GM23338 (cell line): ENCODE results near the gene SLC25A10. TPM values are rescaled to one million over a fixed set of nuclear protein-coding genes. Genes with fewer than 3 reads are reported as not detected.

Experiments
- ATAC-seq: fragments of 200-7000 bp; cut with Tn5 transposase; 3 replicates; pipeline ENCODE4 v1.9.1; 2020
- DNase-seq: peaks from one replicate; pipeline ENCODE4 v3.0.0-alpha.2; 2015; ENCODE audit warnings: low spot score
- H2AFZ ChIP-seq: fragments of 200-600 bp; sonication (generic); 2 replicates; pipeline ENCODE4 v1.8.0; 2016; ENCODE audit warnings: antibody characterized with exemption, mild to moderate bottlenecking, moderate library complexity
- H3F3A ChIP-seq: fragments of 200-600 bp; sonication (generic); replicated peaks from 2 replicates; pipeline ENCODE4 v1.8.0; 2017; ENCODE audit warnings: antibody characterized with exemption, mixed run types, low read depth
- H3K27ac ChIP-seq: fragments of 200-600 bp; sonication (generic); 2 replicates; pipeline ENCODE4 v1.6.1; 2016; ENCODE audit warnings: low read depth
- H3K27me3 ChIP-seq: fragments of 200-600 bp; sonication (generic); 2 replicates; pipeline ENCODE4 v1.8.0; 2016; ENCODE audit warnings: mild to moderate bottlenecking, mixed run types, moderate library complexity; ENCODE audit not compliant: insufficient read depth
- H3K36me3 ChIP-seq: fragments of 200-600 bp; sonication (generic); 2 replicates; pipeline ENCODE4 v1.8.0; 2016; ENCODE audit warnings: mild to moderate bottlenecking; ENCODE audit not compliant: insufficient read depth
- H3K4me1 ChIP-seq: fragments of 200-600 bp; sonication (generic); 2 replicates; pipeline ENCODE4 v1.8.0; 2016; ENCODE audit warnings: mild to moderate bottlenecking, moderate library complexity; ENCODE audit not compliant: insufficient read depth
- H3K4me2 ChIP-seq: fragments of 200-600 bp; sonication (generic); 2 replicates; pipeline ENCODE4 v1.7.1; 2017; ENCODE audit warnings: mixed run types
- H3K4me3 ChIP-seq: fragments of 200-600 bp; sonication (generic); 2 replicates; pipeline ENCODE4 v1.6.1; 2016; ENCODE audit warnings: mixed run types
- H3K79me2 ChIP-seq: fragments of 200-600 bp; sonication (generic); replicated peaks from 2 replicates; pipeline ENCODE4 v1.8.0; 2017; ENCODE audit warnings: mild to moderate bottlenecking; ENCODE audit not compliant: insufficient read depth
- H3K9me2 ChIP-seq: fragments of 200-600 bp; sonication (generic); 2 replicates; pipeline ENCODE4 v1.8.0; 2017; ENCODE audit not compliant: insufficient read depth
- H4K20me1 ChIP-seq: fragments of 200-600 bp; sonication (generic); replicated peaks from 2 replicates; pipeline ENCODE4 v1.8.0; 2017; ENCODE audit warnings: mild to moderate bottlenecking; ENCODE audit not compliant: insufficient read depth
- H3K27ac Mint-ChIP-seq: 2 replicates; pipeline ENCODE4 v1.8.0; 2020; ENCODE audit warnings: inconsistent platforms, mild to moderate bottlenecking, moderate library complexity, mixed read lengths
- H3K27me3 Mint-ChIP-seq: 3 replicates; pipeline ENCODE4 v1.8.0; 2022; ENCODE audit warnings: low read depth, mild to moderate bottlenecking, moderate library complexity, mixed read lengths, inconsistent platforms; ENCODE audit not compliant: insufficient read depth, poor library complexity
- H3K36me3 Mint-ChIP-seq: 3 replicates; pipeline ENCODE4 v1.8.0; 2021; ENCODE audit warnings: low read depth, mild to moderate bottlenecking, inconsistent platforms, moderate library complexity, mixed read lengths
- H3K4me1 Mint-ChIP-seq: 3 replicates; pipeline ENCODE4 v1.8.0; 2020; ENCODE audit warnings: mild to moderate bottlenecking, inconsistent platforms, mixed read lengths
- H3K4me3 Mint-ChIP-seq: 3 replicates; pipeline ENCODE4 v1.8.0; 2021; ENCODE audit warnings: moderate library complexity, mild to moderate bottlenecking, inconsistent platforms, mixed read lengths
- H3K9me3 Mint-ChIP-seq: 3 replicates; pipeline ENCODE4 v1.8.0; 2020; ENCODE audit warnings: moderate library complexity, mild to moderate bottlenecking, inconsistent platforms, mixed read lengths
- CREB1 ChIP-seq: fragments of 250-450 bp; sonication (Bioruptor Pico); IDR thresholded peaks from 2 replicates; pipeline ENCODE4 v1.5.0; 2020; ENCODE audit warnings: low read depth, mild to moderate bottlenecking, moderate library complexity
- CTCF ChIP-seq, 2 experiments: fragments of 200-600 bp in 1 of 2; sonication (generic) in 1 of 2; conservative IDR thresholded peaks; 2 replicates each; pipeline versions ENCODE4 v1.5.1 to v1.6.1; 2016 to 2017; ENCODE audit warnings: antibody characterized with exemption in 2 of 2, low read depth in 2 of 2, mild to moderate bottlenecking in 2 of 2, moderate library complexity in 1 of 2
- ETS1 ChIP-seq: IDR thresholded peaks from 2 replicates; pipeline ENCODE4 v1.6.1; 2016; ENCODE audit warnings: antibody characterized with exemption
- EZH2 ChIP-seq: fragments of 200-600 bp; sonication (generic); IDR thresholded peaks from one replicate; pipeline ENCODE4 v1.8.0; 2017; ENCODE audit warnings: antibody characterized with exemption, mild to moderate bottlenecking, low read depth; ENCODE audit not compliant: unreplicated experiment
- EZH2phosphoT487 ChIP-seq: fragments of 200-600 bp; sonication (generic); IDR thresholded peaks from one replicate; pipeline ENCODE4 v1.8.1; 2018; ENCODE audit warnings: antibody characterized with exemption; ENCODE audit not compliant: unreplicated experiment
- JUNB ChIP-seq: IDR thresholded peaks from one replicate; pipeline ENCODE4 v1.6.1; 2016; ENCODE audit warnings: antibody characterized with exemption; ENCODE audit not compliant: unreplicated experiment
- NANOG ChIP-seq: IDR thresholded peaks from 2 replicates; pipeline ENCODE4 v1.6.1; 2016; ENCODE audit warnings: antibody characterized with exemption, borderline replicate concordance
- POLR2AphosphoS5 ChIP-seq: IDR thresholded peaks from 2 replicates; pipeline ENCODE4 v1.6.1; 2016; ENCODE audit warnings: antibody characterized with exemption, low read depth
- REST ChIP-seq: IDR thresholded peaks from one replicate; pipeline ENCODE4 v1.6.1; 2018; ENCODE audit warnings: antibody characterized with exemption; ENCODE audit not compliant: unreplicated experiment
- STAT1 ChIP-seq: IDR thresholded peaks from one replicate; pipeline ENCODE4 v1.6.1; 2016; ENCODE audit warnings: antibody characterized with exemption; ENCODE audit not compliant: unreplicated experiment
- ZNF114 ChIP-seq: fragments of 250-450 bp; sonication (Bioruptor Pico); IDR thresholded peaks from 2 replicates; pipeline ENCODE4 v1.5.0; 2020; ENCODE audit warnings: mild to moderate bottlenecking, moderate library complexity
- ZNF331 ChIP-seq: fragments of 250-450 bp; sonication (Bioruptor Pico); IDR thresholded peaks from 2 replicates; pipeline ENCODE4 v1.5.0; 2020; ENCODE audit warnings: low read depth, mild to moderate bottlenecking, moderate library complexity
- polyA plus RNA-seq: library from polyadenylated mRNA; unstranded; fragments of >200 nt; fragmentation: Nextera tagmentation; extraction: Ambion mirVana; gene quantifications from 2 replicates; pipeline ENCODE4 v1.2.1, GENCODE V29; 2016
- total RNA-seq: library from RNA; depleted of rRNA; stranded (reverse); fragments of >200 nt; shearing (Covaris generic); gene quantifications from 2 replicates; pipeline ENCODE4 v1.2.3, GENCODE V29; 2014

Gene SLC25A10
- total and polyA plus RNA-seq, 2 experiments from 2014 or later, result 25.7 to 47.4 TPM

- TF ChIP-seq POLR2AphosphoS5 (no peak), EZH2 (no peak), ETS1 (no peak), STAT1 (no peak), REST (no peak), CTCF (conservative IDR thresholded peaks at IDR 0.05; ENCODE audit: low read depth in 2 of 2) (no peak), EZH2phosphoT487 (no peak), ZNF114 (CRISPR knock-in tag) (no peak)
These were observed 5.1 kb downstream of the SLC25A10 start (continued) for GRCh38 chr17:81717049-81717765.

DNA sequence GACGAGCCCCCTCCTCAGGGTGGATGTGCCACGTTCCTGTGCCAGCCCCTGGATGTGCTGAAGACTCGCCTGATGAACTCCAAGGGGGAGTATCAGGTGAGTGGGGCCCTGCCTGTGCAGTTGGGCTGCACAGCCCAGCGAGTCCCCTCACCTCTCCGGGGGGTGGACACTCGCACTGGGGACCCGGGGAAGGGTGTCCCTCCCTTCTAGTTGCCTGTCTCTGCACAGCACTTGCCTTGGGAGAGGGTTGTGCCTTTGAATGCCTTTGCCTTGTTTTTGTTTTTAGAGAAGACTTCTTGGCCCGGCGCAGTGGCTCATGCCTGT is 5.6 kb downstream of the SLC25A10 start:
- Mint-ChIP-seq H3K9me3 (no peaks in the 10 kb centered on the region; the same call in 2 of the 3 replicates), H3K36me3 (peaks cover 8% of the 10 kb centered on the region), H3K27me3 (peaks cover 7% of the 10 kb centered on the region), H3K27ac (no peak overlapping the region), H3K4me1 (peaks cover 18% of the 10 kb centered on the region), H3K4me3 (no peak overlapping the region)
- Histone ChIP-seq H3K27ac (no peak overlapping the region), H2AFZ (no peak overlapping the region), H4K20me1 (no peaks in the 10 kb centered on the region), H3K27me3 (no peaks in the 10 kb centered on the region), H3F3A (peaks cover 10% of the 10 kb centered on the region; the same call in 1 of the 2 replicates), H3K36me3 (no peaks in the 10 kb centered on the region), H3K4me1 (peaks cover 14% of the 10 kb centered on the region; the same call in 1 of the 2 replicates), H3K9me2 (no peaks in the 10 kb centered on the region), H3K4me3 (no peak overlapping the region), H3K4me2 (no peak overlapping the region), H3K79me2 (peaks cover 12% of the 10 kb centered on the region)
- no peak for DNase-seq
- no peak for ATAC-seq
- TF ChIP-seq CTCF (conservative IDR thresholded peaks at IDR 0.05; ENCODE audit: low read depth in 2 of 2) (no peak), CREB1 (CRISPR knock-in tag) (no peak), STAT1 (no peak), NANOG (no peak), EZH2phosphoT487 (no peak), ETS1 (no peak), REST (no peak), POLR2AphosphoS5 (no peak), JUNB (no peak), ZNF331 (CRISPR knock-in tag) (no peak), ZNF114 (CRISPR knock-in tag) (no peak), EZH2 (no peak)
